ENCODE data around the gene ELOVL4.

ELOVL4 gene

GRCh38 chr6:79909517-79909916 is 37.8 kb downstream of the ELOVL4 start:
- DNase-seq: no peak

- DNase-seq: no peak
These were observed 45.3 kb downstream of the ELOVL4 start for GRCh38 chr6:79902046-79902445.

DNA sequence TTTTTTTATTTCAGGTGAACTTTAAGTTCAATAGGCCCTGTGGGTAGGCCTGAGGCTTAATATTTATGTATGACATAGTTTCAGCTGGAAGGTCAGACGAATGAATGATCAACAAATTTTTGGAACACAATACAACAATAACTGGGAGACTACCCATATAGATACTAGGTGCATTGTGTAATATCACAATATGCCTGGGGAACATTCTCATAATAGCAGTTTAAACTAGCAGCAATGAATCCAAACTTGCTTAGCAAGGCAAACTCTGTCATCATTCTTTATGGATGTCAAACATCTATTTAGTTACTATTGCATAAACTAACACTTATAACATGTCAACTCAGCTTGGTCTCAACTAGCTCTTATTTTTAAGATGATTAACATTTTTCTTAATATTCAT is 49.3 kb downstream of the ELOVL4 start:
- DNase-seq: no peak

- DNase-seq: no peak
These were observed 51.3 kb downstream of the ELOVL4 start for GRCh38 chr6:79896075-79896449.

DNA sequence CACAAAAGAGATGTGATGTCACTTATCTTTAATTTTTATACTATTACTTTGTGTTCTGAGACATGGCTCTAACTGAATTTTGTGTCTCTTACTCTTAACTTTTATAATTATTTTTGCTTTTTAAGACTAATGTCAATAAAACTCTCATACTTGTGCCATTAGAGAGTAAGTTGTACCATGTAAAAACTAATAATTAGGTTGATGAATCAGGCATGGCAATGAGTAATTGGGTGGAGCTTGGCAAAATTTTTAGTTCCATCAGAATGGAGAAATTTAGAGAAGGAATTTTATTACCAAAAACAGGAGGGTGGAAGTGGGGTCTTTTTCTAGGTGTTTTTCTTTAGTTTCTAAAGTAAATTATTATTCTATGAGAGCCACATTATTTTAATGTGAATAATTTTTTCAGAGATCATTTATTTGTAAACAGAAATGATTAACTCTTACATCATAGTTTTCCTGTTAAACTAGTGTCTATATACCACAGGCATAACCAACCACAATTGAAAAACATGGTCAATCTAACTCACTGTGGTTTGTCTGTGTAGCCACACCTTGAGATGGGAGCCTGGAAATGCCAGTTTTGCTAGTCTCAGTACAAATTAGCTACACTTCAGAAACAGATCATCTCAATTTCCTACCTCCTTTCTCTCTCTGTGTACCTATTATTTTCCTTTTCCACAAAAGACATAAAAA is 51.8 kb downstream of the ELOVL4 start:
- no peak for DNase-seq

DNA sequence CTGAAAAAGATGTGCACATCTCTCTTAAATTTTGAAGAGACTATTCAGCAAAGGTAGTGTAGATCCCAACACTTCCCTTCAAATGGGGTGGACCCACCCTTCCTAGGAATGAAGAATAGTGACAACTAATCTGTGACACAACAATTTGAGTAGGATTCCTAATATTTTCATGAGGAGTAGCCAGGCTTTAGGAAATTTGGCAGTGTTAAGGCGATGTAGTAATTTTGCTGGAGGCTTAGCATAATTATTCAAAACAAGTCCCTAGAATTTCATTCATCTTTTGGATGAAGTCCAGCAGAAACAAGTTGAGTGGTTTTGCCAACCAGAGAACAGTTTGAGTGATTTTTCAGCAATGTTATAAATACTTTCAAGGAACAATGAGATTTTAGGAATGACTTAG is 52.4 kb downstream of the ELOVL4 start:
- DNase-seq: no peak

GRCh38 chr6:79888587-79888986 is 58.8 kb downstream of the ELOVL4 start:
- no peak for DNase-seq

DNA sequence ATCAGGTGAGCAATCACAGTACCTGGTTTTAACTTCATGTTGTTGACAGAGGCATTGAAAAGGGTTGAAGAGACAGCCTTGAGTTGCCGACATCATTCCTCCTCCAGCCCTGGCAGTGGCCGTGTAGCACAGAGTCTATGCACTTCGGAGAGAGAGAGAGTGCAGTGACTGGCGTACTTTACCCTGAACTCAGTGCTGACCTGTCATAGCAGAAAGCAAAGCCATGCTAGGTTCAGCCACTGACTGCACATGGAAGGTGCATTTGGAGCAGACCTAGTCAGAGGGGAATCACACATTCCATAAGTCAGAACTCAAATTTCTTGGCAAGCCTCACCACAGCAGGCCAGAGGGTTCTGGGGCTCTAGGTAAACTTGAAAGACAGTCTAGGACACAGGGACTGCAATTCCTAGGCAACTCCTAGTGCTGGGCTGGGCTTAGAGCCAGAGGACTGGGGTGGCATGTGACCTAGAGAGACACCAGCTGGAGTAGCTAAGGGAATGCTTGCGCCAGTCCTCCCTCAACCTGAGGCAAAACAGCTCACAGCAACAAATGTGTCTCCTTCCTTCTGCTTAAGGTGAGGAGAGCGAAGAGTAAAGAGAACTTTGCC is 69.1 kb downstream of the ELOVL4 start:
- no peak for DNase-seq

DNA sequence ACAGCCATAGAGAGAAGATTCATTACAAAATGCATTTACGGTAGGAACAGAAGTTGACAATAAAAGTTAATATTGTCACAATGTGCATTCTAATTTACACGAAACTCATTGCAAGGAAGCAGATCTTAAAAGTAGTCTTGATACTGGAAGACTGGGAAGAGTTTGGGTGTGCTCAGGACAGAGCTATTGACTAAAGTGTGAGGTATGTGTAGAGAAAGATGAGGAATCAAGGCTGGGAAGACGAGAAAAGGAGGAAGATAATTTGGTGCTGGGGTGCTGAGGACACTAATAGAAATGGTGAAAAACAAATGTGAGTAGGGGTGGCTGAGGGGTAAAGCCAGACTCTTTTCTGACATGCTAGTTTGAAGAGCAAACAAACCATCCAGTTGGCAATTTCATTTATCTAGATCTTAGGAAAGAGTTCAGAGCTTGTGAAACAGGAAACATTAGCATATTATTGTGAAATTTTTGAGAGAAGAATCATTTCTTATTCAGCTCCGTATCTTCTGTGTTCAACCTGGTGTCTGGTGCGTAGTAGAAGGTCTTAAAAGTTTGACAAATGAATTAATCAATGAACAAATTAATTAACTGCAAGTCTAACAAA is 72.7 kb downstream of the ELOVL4 start:
- no peak for DNase-seq

DNA sequence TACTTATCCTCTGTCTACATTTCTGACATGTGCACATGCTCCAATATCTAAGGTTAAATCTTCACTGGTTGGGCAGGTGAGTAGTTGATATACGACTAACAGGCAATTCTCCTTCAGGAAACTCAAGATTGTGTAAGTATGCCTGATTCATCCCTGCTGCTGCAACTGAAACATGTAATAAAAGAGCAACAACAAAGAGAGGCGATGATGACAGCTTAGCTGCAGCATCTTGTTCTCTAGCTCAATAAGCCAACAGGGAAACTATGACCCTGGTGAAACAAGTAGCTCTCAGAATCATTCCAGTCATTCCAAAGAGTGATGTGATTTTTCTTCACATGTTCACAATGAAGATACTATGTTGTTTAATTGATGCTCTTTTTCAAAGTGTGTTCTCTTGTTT is 74.4 kb downstream of the ELOVL4 start:
- no peak for DNase-seq

DNA sequence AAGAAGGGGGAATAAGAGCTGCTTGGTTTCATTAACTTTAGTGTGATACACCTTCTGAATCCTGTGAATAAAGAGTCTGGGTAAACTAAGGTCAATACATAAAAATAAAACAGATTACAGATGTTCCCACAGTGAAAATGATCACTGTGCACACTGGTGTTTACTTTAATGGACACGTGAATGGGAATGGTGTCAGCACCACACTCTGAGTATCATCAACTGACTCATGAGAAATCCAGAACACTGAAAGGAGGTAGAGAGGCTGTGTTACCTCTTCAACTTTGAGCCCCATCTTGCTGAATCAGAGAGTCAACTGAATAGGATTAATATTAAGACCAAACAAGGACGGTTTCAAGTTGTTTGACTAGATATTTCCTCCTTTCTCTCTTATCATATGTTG is 75.0 kb downstream of the ELOVL4 start:
- DNase-seq: no peak

DNA sequence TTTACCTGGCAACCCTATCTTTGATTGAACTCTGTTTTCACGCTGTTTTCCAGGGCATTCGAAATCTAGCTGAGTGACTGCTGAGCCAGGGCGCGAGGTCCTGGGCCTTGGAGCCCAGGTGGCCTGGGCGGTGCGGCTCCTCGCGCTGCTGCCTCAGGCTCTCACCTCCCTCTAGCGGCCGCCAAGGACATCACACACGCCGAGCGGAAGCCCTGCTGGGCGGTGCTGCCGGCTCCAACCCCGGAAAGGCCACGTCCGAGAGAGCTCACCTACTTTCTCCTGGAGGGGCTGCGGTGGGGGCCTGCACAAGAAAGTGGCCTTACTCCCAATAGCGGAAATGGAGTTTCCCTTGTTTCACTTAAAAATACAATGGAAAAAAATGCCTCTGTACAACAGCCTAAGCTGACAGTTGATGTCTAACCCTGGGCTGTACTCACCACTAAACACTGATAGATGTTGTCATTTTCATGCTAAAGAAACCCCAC is 77.7 kb downstream of the ELOVL4 start:
- peak; percentile 78 for DNase-seq

DNA sequence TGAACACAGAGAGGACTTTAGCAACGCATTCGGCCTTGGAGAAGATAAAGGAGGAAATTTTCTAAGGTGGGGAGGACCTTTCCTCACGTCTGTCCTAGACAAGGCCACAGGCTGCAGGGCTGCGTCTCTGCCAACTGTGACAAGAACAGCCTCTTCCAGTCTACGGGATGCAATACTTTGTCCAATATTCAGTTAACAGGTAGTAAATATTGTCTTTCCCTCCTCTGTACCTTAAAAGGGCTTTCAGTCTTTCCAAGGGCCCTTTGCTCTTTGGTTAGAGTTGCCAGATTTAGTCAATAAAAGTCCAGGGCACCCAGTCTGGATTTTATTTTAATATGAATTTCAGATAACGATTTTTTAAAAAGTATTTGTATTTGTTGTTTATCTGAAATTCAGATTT is 78.2 kb downstream of the ELOVL4 start:
- no peak for DNase-seq

DNA sequence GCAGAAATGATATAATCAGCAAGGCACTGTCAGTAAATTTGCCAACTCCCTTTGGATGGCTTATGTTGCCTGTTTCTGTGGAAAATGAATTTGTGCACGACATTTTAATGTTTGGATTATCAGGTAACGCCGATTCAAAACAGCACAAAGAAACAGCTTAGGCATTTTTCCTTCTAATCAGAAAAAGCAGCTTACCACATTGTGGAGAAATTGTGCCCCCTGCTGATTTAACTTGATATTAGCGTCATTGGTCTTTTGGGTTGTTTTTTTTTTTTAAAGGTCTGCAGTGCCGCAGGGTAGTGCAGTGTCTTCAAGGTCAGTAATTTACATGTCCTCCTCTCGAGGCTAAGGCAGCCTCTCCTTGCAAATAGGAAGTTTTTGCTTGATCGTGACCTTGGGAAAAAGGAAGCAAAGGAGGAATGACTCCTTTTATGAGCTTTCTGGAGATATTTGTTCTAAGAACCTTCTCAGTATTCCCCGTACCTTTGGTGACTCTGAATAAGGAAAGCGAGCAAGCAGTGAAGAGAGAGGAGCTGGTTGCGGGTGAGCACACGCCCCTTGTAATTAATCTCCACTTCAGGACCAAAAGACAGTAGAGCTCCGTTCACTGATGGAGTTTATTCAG is 79.1 kb downstream of the ELOVL4 start:
- peak; percentile 91 for DNase-seq
